K562 (cell line): ENCODE data around the gene TMEM217. TPM values are rescaled to one million over a fixed set of nuclear protein-coding genes. Genes with fewer than 3 reads are reported as not detected.

ENCODE experiments used
- ATF3 ChIP-seq, 2 experiments: fragments of 450-650 bp in 1 of 2; sonication (generic) in 1 of 2; formaldehyde crosslinking in 1 of 2; IDR thresholded peaks in 1 of 2; conservative IDR thresholded peaks in 1 of 2; 2 replicates each; pipeline versions ENCODE4 v1.6.1 to v1.8.1; 2016 to 2023; ENCODE audit warnings: mild to moderate bottlenecking in 2 of 2, moderate library complexity in 2 of 2, inconsistent platforms in 1 of 2, missing genetic modification reagents in 1 of 2
- BCL6 ChIP-seq: fragments of 250-450 bp; sonication (Bioruptor Pico); IDR thresholded peaks from 2 replicates; pipeline ENCODE4 v1.4.0; 2020
- CREBBP ChIP-seq: IDR thresholded peaks from one replicate; pipeline ENCODE4 v1.6.1; 2012; ENCODE audit warnings: low read depth, mild to moderate bottlenecking, control low read depth, inconsistent platforms, low read length
- CXXC5 ChIP-seq: fragments of 250-450 bp; sonication (Bioruptor Pico); IDR thresholded peaks from 2 replicates; pipeline ENCODE4 v1.8.0; 2022; ENCODE audit warnings: inconsistent platforms, mild to moderate bottlenecking, moderate library complexity
- FOXK2 ChIP-seq, 2 experiments: fragments of 450-650 bp; IDR thresholded peaks in 1 of 2; conservative IDR thresholded peaks in 1 of 2; 2 replicates each; pipeline ENCODE4 v1.6.1; 2016; ENCODE audit warnings: low read depth in 2 of 2, mild to moderate bottlenecking in 1 of 2
- KDM1A ChIP-seq, 2 experiments: fragments of 450-650 bp; IDR thresholded peaks; 2 replicates each; pipeline ENCODE4 v1.6.1; 2016; ENCODE audit warnings: mild to moderate bottlenecking in 2 of 2
- NCOA1 ChIP-seq: fragments of 450-650 bp; IDR thresholded peaks from 2 replicates; pipeline ENCODE4 v1.6.1; 2016; ENCODE audit warnings: low read depth
- NFATC3 ChIP-seq: fragments of 450-650 bp; IDR thresholded peaks from 2 replicates; pipeline ENCODE4 v1.6.1; 2017; ENCODE audit warnings: mild to moderate bottlenecking
- PHF20 ChIP-seq: fragments of 450-650 bp; IDR thresholded peaks from 2 replicates; pipeline ENCODE4 v1.6.1; 2018; ENCODE audit not compliant: partially characterized antibody
- PHTF2 ChIP-seq: fragments of 250-450 bp; sonication (Bioruptor Pico); IDR thresholded peaks from 2 replicates; pipeline ENCODE4 v1.5.0; 2021; ENCODE audit warnings: mild to moderate bottlenecking
- REST ChIP-seq, 2 experiments: fragments of 450-650 bp; formaldehyde crosslinking in 1 of 2; IDR thresholded peaks; 2 replicates each; pipeline versions ENCODE4 v1.4.0 to v1.6.1; 2014 to 2020; ENCODE audit warnings: mild to moderate bottlenecking in 2 of 2, borderline replicate concordance in 1 of 2, low read depth in 1 of 2
- RHOXF2B ChIP-seq: fragments of 250-450 bp; sonication (Bioruptor Pico); conservative IDR thresholded peaks from 2 replicates; pipeline ENCODE4 v1.5.1; 2021
- SAP30 ChIP-seq: fragments of 200-600 bp; sonication (generic); IDR thresholded peaks from 2 replicates; pipeline ENCODE4 v1.6.1; 2012; ENCODE audit warnings: borderline replicate concordance, low read depth, mild to moderate bottlenecking, moderate library complexity, low read length, control low read depth, inconsistent platforms; ENCODE audit not compliant: insufficient read depth, poor library complexity, severe bottlenecking
- SIN3A ChIP-seq, 2 experiments: fragments of 150-350 bp in 1 of 2; IDR thresholded peaks; 2 replicates each; pipeline ENCODE4 v1.6.1; 2011 to 2016; ENCODE audit warnings: borderline replicate concordance in 2 of 2, low read depth in 2 of 2, low read length in 2 of 2, mild to moderate bottlenecking in 2 of 2, moderate library complexity in 2 of 2; ENCODE audit not compliant: control insufficient read depth in 1 of 2
- YY1 ChIP-seq, 3 experiments: IDR thresholded peaks; 2 replicates each; pipeline ENCODE4 v1.6.1; 2011; ENCODE audit warnings: low read length in 2 of 3, mild to moderate bottlenecking in 2 of 3, moderate library complexity in 2 of 3, borderline replicate concordance in 1 of 3, control low read depth in 1 of 3, low read depth in 1 of 3; ENCODE audit not compliant: insufficient read depth in 3 of 3, insufficient replicate concordance in 2 of 3, control insufficient read depth in 1 of 3, insufficient read length in 1 of 3; ENCODE audit errors: extremely low read depth in 1 of 3
- ZNF263 ChIP-seq: sonication (generic); formaldehyde crosslinking; IDR thresholded peaks from 2 replicates; pipeline ENCODE4 v1.8.0; 2022; ENCODE audit warnings: mild to moderate bottlenecking, missing genetic modification reagents, borderline replicate concordance
- ZNF408 ChIP-seq: fragments of 250-450 bp; sonication (Bioruptor Pico); IDR thresholded peaks from 2 replicates; pipeline ENCODE4 v1.4.0; 2020; ENCODE audit warnings: low read depth, mild to moderate bottlenecking, moderate library complexity
- polyA plus RNA-seq, 8 experiments: library from polyadenylated mRNA; depleted of rRNA in 4 of 8; stranded (reverse) in 5 of 8; unstranded in 3 of 8; fragments of >200 nt; fragmentation: Nextera tagmentation in 2 of 8; fragmentation: Illumina TruSeq in 1 of 8; extraction: Ambion mirVana in 2 of 8; extraction: Trizol in 1 of 8; gene quantifications; 2 replicates each; pipeline versions ENCODE4 v1.2.1 to v1.2.3, GENCODE V29; 2011 to 2014; ENCODE audit warnings: inconsistent platforms in 1 of 8, missing spikeins in 1 of 8
- total RNA-seq, 7 experiments: library from RNA; depleted of rRNA in 6 of 7; stranded (reverse); fragments of >200 nt in 6 of 7; fragmentation: Illumina TruSeq in 2 of 7; extraction: Trizol in 2 of 7; gene quantifications; 2 replicates each; pipeline versions ENCODE4 v1.2.1 to v1.2.3, GENCODE V29; 2011 to 2021; ENCODE audit warnings: low replicate concordance in 1 of 7

The TMEM217 gene
- total and polyA plus RNA-seq, 9 of the 15 experiments (the other 6 are each of a cell fraction or from before 2014, with no cell fraction given) = 1.3 to 8.0 (median 1.9) TPM

- TF ChIP-seq REST (IDR thresholded peaks at IDR 0.05; ENCODE audit: borderline replicate concordance) (no peak), REST (CRISPR knock-in tag; IDR thresholded peaks at IDR 0.05; ENCODE audit: low read depth) (peak; percentile 41; the same call in 1 of the 2 replicates), KDM1A (IDR thresholded peaks at IDR 0.05) (no peak), CXXC5 (CRISPR knock-in tag) (peak; percentile 40; the same call in 1 of the 2 replicates), PHF20 (no peak), NCOA1 (peak; percentile 38; the same call in 1 of the 2 replicates), PHTF2 (CRISPR knock-in tag) (peak; percentile 66; the same call in 1 of the 2 replicates), SIN3A (IDR thresholded peaks at IDR 0.05; ENCODE audit: borderline replicate concordance in 2 of 2, control insufficient read depth in 1 of 2, low read depth in 2 of 2, low read length in 2 of 2) (peak in 1 of 2 experiments; percentile 43; a peak in 1 of 4 replicates), NFATC3 (0 out of 2 replicates have a peak, but pooled peaks have one; percentile 32), CREBBP (no peak), ZNF408 (no peak), SAP30 (peak; percentile 33), ATF3 (IDR thresholded peaks at IDR 0.05) (peak; percentile 86), ATF3 (CRISPR knock-in tag; conservative IDR thresholded peaks at IDR 0.05) (no peak), YY1 (IDR thresholded peaks at IDR 0.05; ENCODE audit: borderline replicate concordance in 1 of 3, control insufficient read depth in 1 of 3, extremely low read depth in 1 of 3, insufficient read depth in 3 of 3, insufficient read length in 1 of 3, insufficient replicate concordance in 2 of 3, low read depth in 1 of 3, low read length in 2 of 3) (no peak), BCL6 (CRISPR knock-in tag) (no peak), ZNF263 (CRISPR knock-in tag) (0 out of 2 replicates have a peak, but pooled peaks have one; percentile 16), FOXK2 (conservative IDR thresholded peaks at IDR 0.05 in 1 of 2, IDR thresholded peaks at IDR 0.05 in 1 of 2; ENCODE audit: low read depth in 2 of 2) (0 out of 4 replicates have a peak, but pooled peaks of 1 of the 2 experiments have one; percentile 1), RHOXF2B (CRISPR knock-in tag) (peak; percentile 82; the same call in 1 of the 2 replicates)
These were observed 84.3 kb downstream of the TMEM217 start (continued) for GRCh38 chr6:37173493-37174195.
